ENCODE measurements around the gene SLC18A2.
"Not testable (repeated sequence)": the region's sequence is repeated elsewhere in the genome, so short reads cannot be mapped to it uniquely, and the experiment has no call there.

SLC18A2 gene

DNA sequence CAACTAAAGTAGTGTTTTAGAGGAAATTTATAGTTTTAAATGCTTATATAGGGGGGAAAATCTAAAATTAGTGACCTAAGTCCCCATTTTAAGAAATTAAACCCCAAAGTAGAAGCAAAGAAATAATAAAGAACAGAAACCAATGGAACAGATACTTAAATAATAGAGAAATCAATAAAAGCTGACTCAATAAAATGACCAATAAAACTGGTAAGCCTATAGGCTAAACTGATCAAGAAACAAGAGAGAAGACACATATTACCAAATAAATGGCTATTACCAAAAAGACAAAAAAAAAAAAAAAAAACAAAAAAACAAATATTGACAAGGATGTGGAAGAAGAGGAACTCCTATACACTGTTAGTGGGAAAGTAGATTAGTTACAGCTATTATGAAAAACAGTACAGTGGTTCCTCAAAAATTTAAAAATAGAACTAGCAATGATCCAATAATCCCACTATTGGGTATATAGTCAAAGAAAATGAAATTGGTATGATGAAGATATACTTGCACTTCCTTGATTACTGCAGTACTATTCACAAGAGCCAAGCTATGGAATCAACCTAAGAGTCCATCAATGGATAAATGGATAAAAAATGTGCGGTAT, 53.2 kb downstream of the SLC18A2 start:
- H3K4me3 ChIP-seq (ENCODE audit: low read depth, low read length) = no peak overlapping the region
- no peak for DNase-seq (ENCODE audit: low read depth)
- TF ChIP-seq, protein P1, sequence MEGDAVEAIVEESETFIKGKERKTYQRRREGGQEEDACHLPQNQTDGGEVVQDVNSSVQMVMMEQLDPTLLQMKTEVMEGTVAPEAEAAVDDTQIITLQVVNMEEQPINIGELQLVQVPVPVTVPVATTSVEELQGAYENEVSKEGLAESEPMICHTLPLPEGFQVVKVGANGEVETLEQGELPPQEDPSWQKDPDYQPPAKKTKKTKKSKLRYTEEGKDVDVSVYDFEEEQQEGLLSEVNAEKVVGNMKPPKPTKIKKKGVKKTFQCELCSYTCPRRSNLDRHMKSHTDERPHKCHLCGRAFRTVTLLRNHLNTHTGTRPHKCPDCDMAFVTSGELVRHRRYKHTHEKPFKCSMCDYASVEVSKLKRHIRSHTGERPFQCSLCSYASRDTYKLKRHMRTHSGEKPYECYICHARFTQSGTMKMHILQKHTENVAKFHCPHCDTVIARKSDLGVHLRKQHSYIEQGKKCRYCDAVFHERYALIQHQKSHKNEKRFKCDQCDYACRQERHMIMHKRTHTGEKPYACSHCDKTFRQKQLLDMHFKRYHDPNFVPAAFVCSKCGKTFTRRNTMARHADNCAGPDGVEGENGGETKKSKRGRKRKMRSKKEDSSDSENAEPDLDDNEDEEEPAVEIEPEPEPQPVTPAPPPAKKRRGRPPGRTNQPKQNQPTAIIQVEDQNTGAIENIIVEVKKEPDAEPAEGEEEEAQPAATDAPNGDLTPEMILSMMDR (IDR thresholded peaks at IDR 0.05; ENCODE audit: low read depth, low read length, missing control alignments) = no peak

DNA sequence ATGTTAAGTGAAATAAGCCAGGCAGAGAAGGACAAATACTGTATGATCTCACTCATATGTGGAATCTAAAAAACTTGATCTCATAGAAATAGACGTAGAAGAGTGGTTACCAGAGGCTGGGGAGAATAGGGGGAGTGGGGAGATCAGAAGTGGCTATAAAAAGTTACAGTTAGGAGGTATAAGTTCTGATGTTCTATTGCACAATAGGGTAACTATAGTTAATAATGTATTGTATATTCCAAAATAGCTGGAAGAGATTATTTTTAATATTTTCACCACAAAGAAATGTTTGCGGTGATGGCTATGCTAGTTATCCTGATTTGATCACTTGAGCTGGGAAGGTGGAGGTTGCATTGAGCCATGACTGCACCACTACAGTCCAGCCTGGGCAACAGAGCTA, 53.8 kb downstream of the SLC18A2 start:
- DNase-seq (ENCODE audit: low read depth) = no peak
- TF ChIP-seq, protein P1 (IDR thresholded peaks at IDR 0.05; ENCODE audit: low read depth, low read length, missing control alignments) = no peak
- no peak overlapping the region for H3K4me3 ChIP-seq (ENCODE audit: low read depth, low read length)

DNA sequence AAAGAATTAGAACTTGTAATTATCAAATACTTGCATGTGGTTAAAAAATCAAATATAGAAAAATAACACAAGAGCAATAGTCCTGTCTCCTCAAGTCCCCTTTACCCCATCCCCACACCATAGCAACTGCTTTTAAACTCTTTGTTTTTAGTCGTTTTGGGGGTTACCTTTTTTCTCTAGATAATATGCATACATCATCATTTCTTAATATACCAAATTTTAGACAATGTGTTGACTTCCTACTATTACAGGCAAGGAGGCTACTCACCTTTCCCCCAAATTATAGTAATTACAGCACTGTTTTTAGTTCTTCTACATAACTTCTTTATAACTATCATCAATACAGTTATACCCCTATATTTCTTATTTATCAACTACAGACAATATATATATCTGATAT, 57.3 kb downstream of the SLC18A2 start:
- TF ChIP-seq, protein P1 (IDR thresholded peaks at IDR 0.05; ENCODE audit: low read depth, low read length, missing control alignments) = no peak
- DNase-seq (ENCODE audit: low read depth) = no peak
- H3K4me3 ChIP-seq (ENCODE audit: low read depth, low read length) = no peak overlapping the region

DNA sequence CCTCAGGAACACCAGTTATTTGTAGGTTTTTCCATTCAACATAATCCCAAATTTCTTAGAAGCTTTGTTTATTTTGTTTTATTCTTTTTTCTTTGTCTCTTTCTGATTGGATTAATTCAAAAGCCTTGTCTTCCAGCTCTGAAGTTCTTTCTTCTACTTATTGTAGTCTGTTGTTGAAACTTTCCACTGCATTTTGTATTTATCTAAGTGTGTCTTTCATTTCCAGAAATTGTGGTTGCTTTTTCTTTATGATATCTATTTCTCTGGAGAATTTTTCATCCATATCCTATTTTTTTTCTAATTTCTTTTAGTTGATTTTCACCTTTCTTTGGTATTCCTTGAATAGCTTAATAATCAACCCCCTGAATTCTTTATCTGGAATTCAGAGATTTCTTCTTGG, 58.5 kb downstream of the SLC18A2 start:
- TF ChIP-seq, protein P1 (IDR thresholded peaks at IDR 0.05; ENCODE audit: low read depth, low read length, missing control alignments) = no peak
- DNase-seq (ENCODE audit: low read depth) = no peak
- H3K4me3 ChIP-seq (ENCODE audit: low read depth, low read length) = no peak overlapping the region

DNA sequence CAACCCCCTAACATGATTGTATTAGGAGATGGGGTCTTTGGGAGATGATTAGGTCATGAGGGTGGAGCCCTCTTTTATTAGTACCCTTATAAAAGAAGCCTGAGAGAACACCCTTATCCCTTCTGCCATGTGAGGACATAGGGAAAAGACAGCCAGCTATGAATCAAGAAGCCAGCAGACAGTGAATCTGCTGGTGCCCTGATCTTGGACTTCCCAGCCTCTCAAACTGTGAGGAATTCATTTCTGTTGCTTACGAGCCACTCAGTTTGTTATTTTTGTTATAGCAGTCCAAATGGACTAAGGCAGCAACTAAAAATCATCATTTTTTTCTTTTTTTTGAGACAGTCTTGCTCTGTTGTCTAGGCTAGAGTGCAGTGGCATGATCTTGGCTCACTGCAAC, 59.8 kb downstream of the SLC18A2 start:
- no peak overlapping the region for H3K4me3 ChIP-seq (ENCODE audit: low read depth, low read length)
- TF ChIP-seq, protein P1 (IDR thresholded peaks at IDR 0.05; ENCODE audit: low read depth, low read length, missing control alignments) = no peak
- DNase-seq (ENCODE audit: low read depth) = no peak

DNA sequence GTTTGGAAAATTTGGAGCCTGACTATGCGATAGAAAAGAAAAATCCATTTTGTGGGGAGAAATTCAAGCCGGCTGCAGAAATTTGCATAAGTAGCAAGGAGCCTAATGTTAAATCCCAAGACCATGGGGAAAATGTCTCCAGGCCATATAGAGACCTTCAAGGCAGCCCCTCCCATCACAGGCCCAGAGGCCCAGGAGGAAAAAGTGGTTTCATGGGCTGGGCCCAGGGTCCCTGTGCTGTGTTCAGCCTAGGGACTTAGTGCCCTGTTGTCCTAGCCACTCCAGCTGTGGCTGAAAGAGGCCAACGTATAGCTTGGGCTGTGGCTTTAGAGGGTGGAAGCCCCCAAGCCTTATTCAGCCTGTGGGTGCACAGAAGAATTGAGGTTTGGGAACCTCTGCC, 62.5 kb downstream of the SLC18A2 start:
- H3K4me3 ChIP-seq (ENCODE audit: low read depth, low read length); DNase-seq (ENCODE audit: low read depth): not testable (repeated sequence)

DNA sequence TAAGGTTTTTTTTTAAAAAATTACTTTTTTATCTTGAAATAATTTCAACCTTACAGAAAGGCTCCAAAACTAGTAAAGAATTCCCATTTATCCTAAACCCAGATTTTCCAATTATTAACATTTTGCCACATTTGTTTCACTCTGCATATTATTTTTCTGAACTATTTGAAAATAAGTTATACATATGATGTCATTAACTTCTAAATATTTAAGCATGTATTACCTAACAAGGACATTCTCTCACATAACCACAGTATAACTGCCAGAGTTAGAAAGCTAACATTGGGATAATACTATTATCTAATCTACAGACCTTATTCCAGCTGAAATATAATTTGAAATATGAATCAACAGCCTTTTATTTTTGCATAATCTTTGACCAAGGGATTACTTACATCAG, 65.8 kb downstream of the SLC18A2 start:
- H3K4me3 ChIP-seq (ENCODE audit: low read depth, low read length) = no peak overlapping the region
- DNase-seq (ENCODE audit: low read depth) = no peak
- TF ChIP-seq, protein P1 (IDR thresholded peaks at IDR 0.05; ENCODE audit: low read depth, low read length, missing control alignments) = no peak
